Testis (tissue), 3 donors: ENCODE data around the gene RNF144B. TPM values are rescaled to one million over a fixed set of nuclear protein-coding genes. Genes with fewer than 3 reads are reported as not detected.

Experiments
- DNase-seq: peaks from one replicate; pipeline ENCODE4 v3.0.0-alpha.2; 2019
- H3K27ac ChIP-seq, 2 donors: fragments of 200-600 bp; sonication (generic); one replicate each; pipeline ENCODE4 v1.5.1; 2019
- H3K27me3 ChIP-seq: fragments of 200-600 bp; sonication (generic); one replicate; pipeline ENCODE4 v1.5.1; 2019
- H3K36me3 ChIP-seq: fragments of 200-600 bp; sonication (generic); one replicate; pipeline ENCODE4 v1.5.1; 2017; ENCODE audit warnings: low read depth; ENCODE audit errors: missing control alignments
- H3K4me1 ChIP-seq: fragments of 200-600 bp; sonication (generic); one replicate; pipeline ENCODE4 v1.5.1; 2019
- H3K4me3 ChIP-seq, 2 donors: fragments of 200-600 bp; sonication (generic); one replicate each; pipeline ENCODE4 v1.5.1; 2017 to 2019
- H3K9me3 ChIP-seq: fragments of 200-600 bp; sonication (generic); one replicate; pipeline ENCODE4 v1.5.1; 2017
- CTCF ChIP-seq, 3 experiments: fragments of 450-650 bp in 2 of 3; fragments of 200-600 bp in 1 of 3; sonication (generic) in 1 of 3; IDR thresholded peaks; one replicate each; pipeline ENCODE4 v1.5.1; 2016 to 2019; ENCODE audit warnings: antibody characterized with exemption in 3 of 3, mild to moderate bottlenecking in 2 of 3, moderate library complexity in 1 of 3
- POLR2A ChIP-seq: fragments of 450-650 bp; IDR thresholded peaks from one replicate; pipeline ENCODE4 v1.6.1; 2017; ENCODE audit warnings: antibody characterized with exemption, mild to moderate bottlenecking, moderate library complexity
- WGBS, 2 donors: methylation state at CpG; one replicate each; pipeline ENCODE4 v1.1.5; 2018; 5-methylcytosine and 5-hydroxymethylcytosine counted together
- intact Hi-C: fragments of 100-400 bp; cut with DNase I; formaldehyde crosslinking; loops from one replicate; pipeline ENCODE4 v1.15.1; 2023; ENCODE audit warnings: low total_unique reads
- polyA plus RNA-seq: library from polyadenylated mRNA; stranded (reverse); fragments of 350-450 nt; fragmentation: Illumina TruSeq; extraction: RNeasy Lipid Tissue Mini Kit (QIAGEN cat#74804); gene quantifications from one replicate; pipeline ENCODE4 v1.2.3, GENCODE V29; 2014; ENCODE audit warnings: low read depth, low replicate concordance; ENCODE audit not compliant: insufficient read depth
- total RNA-seq, 2 donors: library from RNA; depleted of rRNA; stranded (reverse); fragments of >200 nt; gene quantifications; one replicate each; pipeline ENCODE4 v1.2.3, GENCODE V29; 2016

RNF144B gene
- total and polyA plus RNA-seq, 3 donors from 2014 or later: 6.1 to 6.3 (median 6.1) TPM

DNA sequence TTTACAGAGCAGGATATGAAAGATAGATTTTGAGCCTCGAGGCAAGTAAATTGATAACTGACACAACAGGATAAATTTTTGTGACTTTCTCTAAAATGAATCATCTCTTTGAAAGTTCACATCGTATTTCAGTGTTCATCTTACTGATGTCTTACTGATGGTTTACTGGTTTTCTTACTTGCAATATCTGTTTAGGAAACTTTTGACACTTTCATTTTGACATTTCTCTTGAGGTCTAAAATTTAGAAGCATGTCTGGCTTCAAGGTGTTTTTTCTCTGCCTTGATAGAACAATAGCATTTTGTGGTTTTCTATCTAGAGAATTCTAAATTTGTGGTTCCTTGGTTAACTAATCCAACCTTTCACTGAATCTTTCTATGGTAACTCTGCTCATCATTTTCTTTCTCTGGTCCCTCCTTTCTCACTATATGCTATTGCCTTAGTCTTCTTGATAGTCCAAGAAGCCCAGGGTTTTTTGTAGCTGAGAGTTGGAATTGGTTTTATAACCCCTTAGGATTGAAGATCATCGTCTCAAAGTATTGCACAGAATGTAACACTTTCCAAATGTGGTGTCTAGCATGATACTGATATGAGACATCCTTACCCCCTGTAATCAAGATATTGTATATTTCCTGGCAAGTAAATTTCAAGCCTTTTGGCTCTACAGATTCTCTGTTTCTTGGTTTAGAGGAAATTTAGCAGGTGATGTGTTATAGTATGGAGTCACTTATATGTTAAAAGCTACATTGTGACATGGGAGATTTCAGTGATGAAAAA is 98.7 kb downstream of the RNF144B start:
- H3K4me1 ChIP-seq: no peaks in the 10 kb centered on the region
- intact Hi-C loops: no loop called here
- no peak overlapping the region for H3K4me3 ChIP-seq
- no peaks in the 10 kb centered on the region for H3K36me3 ChIP-seq
- H3K27ac ChIP-seq: no peak overlapping the region
- TF ChIP-seq POLR2A (no peak), CTCF (IDR thresholded peaks at IDR 0.05) (no peak)
- H3K9me3 ChIP-seq: no peaks in the 10 kb centered on the region
- no peak for DNase-seq
- no peaks in the 10 kb centered on the region for H3K27me3 ChIP-seq
- WGBS, 2 donors: 58 to 62% methylated on average over 3 of the region's 3 CpGs

DNA sequence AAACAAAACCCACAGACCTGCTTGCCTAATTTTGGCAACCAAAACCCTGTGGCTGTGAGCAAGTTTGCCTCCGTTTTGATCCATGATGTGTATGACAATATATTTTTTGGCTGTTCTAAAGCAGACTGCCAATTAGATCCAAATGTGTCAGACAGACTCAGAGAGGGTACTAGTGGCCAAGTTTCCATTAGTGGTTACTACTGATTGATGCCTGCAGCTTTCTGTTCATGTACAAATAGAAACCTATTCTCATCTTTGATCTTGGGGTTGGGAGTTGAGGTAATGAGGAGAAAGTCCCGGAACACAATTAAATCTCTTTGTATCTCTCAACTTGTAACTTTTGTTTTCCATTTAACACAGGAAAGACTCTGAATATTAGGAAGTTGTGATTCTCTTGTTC is 100.9 kb downstream of the RNF144B start:
- H3K27ac ChIP-seq: no peak overlapping the region

DNA sequence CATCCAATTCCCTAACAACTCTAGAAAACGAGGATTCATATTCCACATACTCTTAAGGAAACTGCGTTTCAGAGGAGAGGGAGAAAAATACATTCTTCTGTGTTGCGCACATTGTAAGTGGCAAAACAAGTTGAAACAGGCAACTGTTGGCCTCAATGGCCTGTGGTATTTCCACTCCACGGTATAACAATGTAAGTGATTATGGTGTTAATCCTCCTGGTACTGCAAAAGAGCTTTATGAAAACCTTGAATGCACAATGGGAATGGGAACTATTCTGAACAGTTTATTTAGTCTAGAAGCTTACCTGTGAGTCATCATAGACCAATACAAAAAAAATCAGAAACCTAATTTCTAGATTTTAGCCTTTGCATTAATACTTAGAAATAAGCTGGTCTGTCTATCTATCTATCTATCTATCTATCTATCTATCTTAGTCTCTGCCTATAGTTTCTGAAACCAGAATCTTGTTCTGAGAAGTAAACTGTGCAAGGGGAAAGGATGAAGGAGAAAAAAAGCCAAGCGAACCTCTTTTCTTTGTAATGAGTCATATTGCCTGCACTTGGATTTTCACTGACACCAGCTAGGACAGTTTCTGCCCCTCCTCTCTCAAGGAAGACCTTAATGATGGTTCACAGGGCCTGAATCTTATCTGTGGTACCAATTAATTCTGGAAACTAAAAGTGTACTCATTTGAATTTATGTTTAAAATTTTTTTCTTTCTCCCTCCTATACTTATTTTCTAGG is 101.5 kb downstream of the RNF144B start:
- no peak for DNase-seq
- 85 to 88% methylated on average over 5 of the region's 5 CpGs for WGBS, 2 donors

More for the DNA sequence above, 100.9 kb downstream of the RNF144B start:
- intact Hi-C loops: no loop called here
- Histone ChIP-seq H3K9me3 (no peaks in the 10 kb centered on the region), H3K4me1 (no peaks in the 10 kb centered on the region), H3K36me3 (no peaks in the 10 kb centered on the region), H3K27me3 (no peaks in the 10 kb centered on the region), H3K4me3 (no peak overlapping the region)
- TF ChIP-seq CTCF (IDR thresholded peaks at IDR 0.05) (no peak), POLR2A (no peak)
- WGBS, 2 donors: 81 to 84% methylated on average over 2 of the region's 2 CpGs
- DNase-seq: no peak

DNA sequence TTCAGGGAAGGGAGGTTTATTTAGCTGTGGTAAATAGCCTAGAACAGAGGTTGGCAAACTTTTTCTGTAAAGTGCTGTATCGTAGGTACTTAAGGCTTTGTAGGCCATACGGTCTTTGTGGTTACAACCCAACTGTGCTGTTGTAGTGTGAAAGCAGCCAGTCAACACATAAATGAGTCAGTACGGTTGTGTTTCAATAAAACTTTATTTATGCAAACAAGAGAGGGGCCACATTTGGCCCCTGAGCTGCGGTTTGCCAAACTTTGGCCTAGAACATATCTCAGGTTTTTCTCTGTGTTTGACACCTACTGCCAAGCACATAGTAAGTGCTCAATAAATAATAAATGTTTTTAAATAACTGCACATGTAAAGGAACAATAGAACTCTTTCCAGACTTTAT is 102.2 kb downstream of the RNF144B start:
- no peak overlapping the region for H3K27ac ChIP-seq
- intact Hi-C loops: no loop called here
- H3K4me1 ChIP-seq: no peaks in the 10 kb centered on the region
- H3K4me3 ChIP-seq: no peak overlapping the region
- no peaks in the 10 kb centered on the region for H3K36me3 ChIP-seq
- no peak for DNase-seq
- no peaks in the 10 kb centered on the region for H3K27me3 ChIP-seq
- no peak for TF ChIP-seq CTCF (IDR thresholded peaks at IDR 0.05)
- no peak for TF ChIP-seq POLR2A
- 97 to 98% methylated on average over 4 of the region's 4 CpGs for WGBS, 2 donors
- no peaks in the 10 kb centered on the region for H3K9me3 ChIP-seq

More for the DNA sequence above, 101.5 kb downstream of the RNF144B start:
- Histone ChIP-seq H3K9me3 (no peaks in the 10 kb centered on the region), H3K27ac (no peak overlapping the region), H3K4me3 (no peak overlapping the region), H3K36me3 (no peaks in the 10 kb centered on the region), H3K27me3 (no peaks in the 10 kb centered on the region), H3K4me1 (no peaks in the 10 kb centered on the region)
- intact Hi-C loops: no loop called here
- TF ChIP-seq CTCF (IDR thresholded peaks at IDR 0.05) (no peak), POLR2A (no peak)
